H9 (cell line): Measurements from ENCODE around the gene RCC1. TPM values are rescaled to one million over a fixed set of nuclear protein-coding genes. Genes with fewer than 3 reads are reported as not detected.
A peak's percentile ranks its signal among the peaks of the same experiment; 100 is the strongest.
"Not testable (repeated sequence)": the region's sequence is repeated elsewhere in the genome, so short reads cannot be mapped to it uniquely, and the experiment has no call there.

Experiments
- DNase-seq: peaks from one replicate; pipeline ENCODE4 v3.0.0-alpha.2; 2017
- H2AFZ ChIP-seq: one replicate; pipeline ENCODE4 v1.6.1; 2013; ENCODE audit warnings: mild to moderate bottlenecking, low read length, control low read depth, moderate library complexity
- H2AK5ac ChIP-seq: 2 replicates; pipeline ENCODE4 v1.6.1; 2013; ENCODE audit warnings: low read length, control low read depth, mixed read lengths; ENCODE audit not compliant: insufficient read length
- H2BK120ac ChIP-seq: one replicate; pipeline ENCODE4 v1.6.1; 2013; ENCODE audit warnings: low read depth, mild to moderate bottlenecking, low read length, control low read depth, inconsistent platforms; ENCODE audit not compliant: poor library complexity, severe bottlenecking
- H2BK12ac ChIP-seq: 2 replicates; pipeline ENCODE4 v1.6.1; 2013; ENCODE audit warnings: low read length, control low read depth, mixed read lengths, low read depth; ENCODE audit not compliant: insufficient read length
- H2BK15ac ChIP-seq: 2 replicates; pipeline ENCODE4 v1.6.1; 2013; ENCODE audit warnings: low read depth, low read length, control low read depth
- H2BK20ac ChIP-seq: one replicate; pipeline ENCODE4 v1.6.1; 2013; ENCODE audit warnings: low read depth, mild to moderate bottlenecking, low read length, control low read depth, inconsistent platforms; ENCODE audit not compliant: poor library complexity, severe bottlenecking
- H2BK5ac ChIP-seq: 2 replicates; pipeline ENCODE4 v1.6.1; 2013; ENCODE audit warnings: low read length, control low read depth, mixed read lengths; ENCODE audit not compliant: insufficient read length
- H3K14ac ChIP-seq: 2 replicates; pipeline ENCODE4 v1.6.1; 2013; ENCODE audit warnings: low read length, control low read depth; ENCODE audit not compliant: insufficient read depth
- H3K18ac ChIP-seq: 2 replicates; pipeline ENCODE4 v1.6.1; 2013; ENCODE audit warnings: low read depth, mild to moderate bottlenecking, mixed read lengths, low read length, control low read depth; ENCODE audit not compliant: insufficient read length
- H3K23ac ChIP-seq: 2 replicates; pipeline ENCODE4 v1.6.1; 2013; ENCODE audit warnings: low read length, control low read depth, mixed read lengths, low read depth; ENCODE audit not compliant: insufficient read length
- H3K23me2 ChIP-seq: 2 replicates; pipeline ENCODE4 v1.6.1; 2013; ENCODE audit warnings: low read depth, mild to moderate bottlenecking, mixed read lengths, low read length, control low read depth; ENCODE audit not compliant: insufficient read length, poor library complexity, severe bottlenecking
- H3K27ac ChIP-seq: 2 replicates; pipeline ENCODE4 v1.5.1; 2013; ENCODE audit warnings: low read length, control low read depth, mixed read lengths, low read depth; ENCODE audit not compliant: insufficient read length
- H3K27me3 ChIP-seq: 2 replicates; pipeline ENCODE4 v1.6.1; 2013; ENCODE audit warnings: low read length, control low read depth, inconsistent platforms; ENCODE audit not compliant: insufficient read depth
- H3K4ac ChIP-seq: 2 replicates; pipeline ENCODE4 v1.6.1; 2013; ENCODE audit warnings: low read depth, mild to moderate bottlenecking, control low read depth, inconsistent platforms, low read length, moderate library complexity
- H3K4me1 ChIP-seq: 2 replicates; pipeline ENCODE4 v1.6.1; 2013; ENCODE audit warnings: low read length, control low read depth, inconsistent platforms; ENCODE audit not compliant: insufficient read depth
- H3K4me2 ChIP-seq: 2 replicates; pipeline ENCODE4 v1.6.1; 2013; ENCODE audit warnings: low read length, control low read depth, mixed read lengths; ENCODE audit not compliant: insufficient read length, insufficient read depth
- H3K56ac ChIP-seq: 2 replicates; pipeline ENCODE4 v1.6.1; 2013; ENCODE audit warnings: low read depth, mild to moderate bottlenecking, mixed read lengths, low read length, control low read depth; ENCODE audit not compliant: insufficient read length
- H3K79me1 ChIP-seq: 2 replicates; pipeline ENCODE4 v1.6.1; 2013; ENCODE audit warnings: low read depth, mild to moderate bottlenecking, moderate library complexity, low read length, control low read depth, inconsistent platforms; ENCODE audit not compliant: insufficient read depth, poor library complexity, severe bottlenecking
- H3K79me2 ChIP-seq: 2 replicates; pipeline ENCODE4 v1.6.1; 2013; ENCODE audit warnings: low read length, control low read depth, inconsistent platforms; ENCODE audit not compliant: insufficient read depth
- H3K9ac ChIP-seq: 2 replicates; pipeline ENCODE4 v1.6.1; 2013; ENCODE audit warnings: low read length, control low read depth, mixed read lengths; ENCODE audit not compliant: insufficient read length; ENCODE audit errors: extremely low read depth
- H3K9me3 ChIP-seq: one replicate; pipeline ENCODE4 v1.6.1; 2013; ENCODE audit warnings: low read depth, low read length, inconsistent platforms; ENCODE audit not compliant: control insufficient read depth
- H3T11ph ChIP-seq: one replicate; pipeline ENCODE4 v1.6.1; 2013; ENCODE audit warnings: mild to moderate bottlenecking, low read length, control low read depth, inconsistent platforms
- H4K20me1 ChIP-seq: one replicate; pipeline ENCODE4 v1.6.1; 2013; ENCODE audit not compliant: control insufficient read depth, insufficient read length, insufficient read depth
- H4K5ac ChIP-seq: 2 replicates; pipeline ENCODE4 v1.6.1; 2013; ENCODE audit warnings: low read depth, mild to moderate bottlenecking, mixed read lengths, low read length, control low read depth; ENCODE audit not compliant: insufficient read length
- H4K8ac ChIP-seq: replicated peaks from 2 replicates; pipeline ENCODE4 v1.6.1; 2013; ENCODE audit warnings: low read length, control low read depth, mixed read lengths, low read depth; ENCODE audit not compliant: insufficient read length
- H4K91ac ChIP-seq: 2 replicates; pipeline ENCODE4 v1.6.1; 2013; ENCODE audit warnings: low read depth, mild to moderate bottlenecking, moderate library complexity, mixed read lengths, low read length, control low read depth; ENCODE audit not compliant: insufficient read length
- H3K27ac Mint-ChIP-seq, 3 experiments: 2 replicates in 2 of 3; 3 replicates in 1 of 3; pipeline ENCODE4 v1.8.0; 2020 to 2021; ENCODE audit warnings: mixed read lengths in 3 of 3, mild to moderate bottlenecking in 1 of 3, moderate library complexity in 1 of 3
- H3K27me3 Mint-ChIP-seq: 2 replicates; pipeline ENCODE4 v1.8.0; 2021; ENCODE audit warnings: low read depth, mild to moderate bottlenecking, moderate library complexity, mixed read lengths
- H3K36me3 Mint-ChIP-seq, 3 experiments: 2 replicates in 2 of 3; 3 replicates in 1 of 3; pipeline ENCODE4 v1.8.0; 2020 to 2021; ENCODE audit warnings: low read depth in 3 of 3, mixed read lengths in 3 of 3; ENCODE audit not compliant: insufficient read depth in 1 of 3
- H3K4me1 Mint-ChIP-seq, 2 experiments: 2 replicates each; pipeline ENCODE4 v1.8.0; 2020; ENCODE audit warnings: mixed read lengths in 2 of 2
- H3K4me3 Mint-ChIP-seq, 2 experiments: 2 replicates in 1 of 2; 3 replicates in 1 of 2; pipeline ENCODE4 v1.8.0; 2020 to 2021; ENCODE audit warnings: mild to moderate bottlenecking in 2 of 2, mixed read lengths in 2 of 2, moderate library complexity in 1 of 2
- H3K9me3 Mint-ChIP-seq, 2 experiments: 2 replicates in 1 of 2; 3 replicates in 1 of 2; pipeline ENCODE4 v1.8.0; 2020; ENCODE audit warnings: mild to moderate bottlenecking in 2 of 2, mixed read lengths in 2 of 2, moderate library complexity in 1 of 2
- CTCF ChIP-seq: fragments of 200-600 bp; sonication (generic); conservative IDR thresholded peaks from 3 replicates; pipeline ENCODE4 v1.8.0; 2021; ENCODE audit warnings: antibody characterized with exemption, mild to moderate bottlenecking
- WGBS: extraction: QIAGEN DNeasy Blood & Tissue Kit; methylation state at CpG from one replicate; pipeline ENCODE4 v1.1.7; 2013; ENCODE audit warnings: missing lambda C conversion rate, low lambda C conversion rate, mixed read lengths; ENCODE audit not compliant: insufficient read length; ENCODE audit errors: extremely low coverage; 5-methylcytosine and 5-hydroxymethylcytosine counted together
- total RNA-seq: library from RNA; stranded (reverse); gene quantifications from 2 replicates; pipeline ENCODE4 v1.2.1, GENCODE V29; 2021

Gene RCC1
- total RNA-seq, 1 experiment from 2014 or later: 93.6 TPM

- no peak overlapping the region for H3K56ac ChIP-seq
- H3K27ac Mint-ChIP-seq: peak overlapping the region; percentile 46 to 97 (median 92); a peak in 6 of 7 replicates
- H3K18ac ChIP-seq: no peak overlapping the region
- H3K4ac ChIP-seq: no peak overlapping the region
- H3K4me3 Mint-ChIP-seq: peak overlapping the region; percentile 4 to 43; a peak in 2 of 5 replicates
- no peak overlapping the region for H3K9ac ChIP-seq
- no peak overlapping the region for H4K8ac ChIP-seq
- no peak overlapping the region for H2BK15ac ChIP-seq
- no peak overlapping the region for H2BK5ac ChIP-seq
- H3K27ac ChIP-seq: no peak overlapping the region
- no peaks in the 10 kb centered on the region for H3K27me3 ChIP-seq
- H2AK5ac ChIP-seq: no peak overlapping the region
- no peak overlapping the region for H3K4me2 ChIP-seq
- H4K5ac ChIP-seq: no peak overlapping the region
- H3K14ac ChIP-seq: no peak overlapping the region
- no peak overlapping the region for H3K23ac ChIP-seq
- no peak for TF ChIP-seq CTCF
- no CpG with 5 or more reads among the region's 7 CpGs for WGBS
- no peak overlapping the region for H2BK12ac ChIP-seq
- H3K23me2 ChIP-seq: peaks cover 4% of the 10 kb centered on the region
- no peak for DNase-seq
- no peaks in the 10 kb centered on the region for H3K9me3 ChIP-seq
- peaks cover 3% of the 10 kb centered on the region for H4K20me1 ChIP-seq
- H3K4me1 ChIP-seq: peaks cover 2% of the 10 kb centered on the region; the same call in 1 of the 2 replicates
- no peak overlapping the region for H2BK20ac ChIP-seq
- no peak overlapping the region for H2AFZ ChIP-seq
- H3K27me3 Mint-ChIP-seq: peaks cover 44% of the 10 kb centered on the region
- H3K9me3 Mint-ChIP-seq: no peaks in the 10 kb centered on the region; a peak in 1 of 5 replicates
- peaks cover 18 to 31% of the 10 kb centered on the region in 2 experiments for H3K4me1 Mint-ChIP-seq
- H4K91ac ChIP-seq: no peak overlapping the region
- no peak overlapping the region for H2BK120ac ChIP-seq
- peaks cover 52 to 67% (median 63%) of the 10 kb centered on the region in 3 experiments for H3K36me3 Mint-ChIP-seq
- no peaks in the 10 kb centered on the region for H3K79me1 ChIP-seq
- no peaks in the 10 kb centered on the region for H3K79me2 ChIP-seq
- no peak overlapping the region for H3T11ph ChIP-seq
Observed at GRCh38 chr1:28512058-28512611, 6.3 kb downstream of the RCC1 start.

GRCh38 chr1:28514445-28514933 lies 8.6 kb downstream of the RCC1 start:
- not testable (repeated sequence) for H3K9ac ChIP-seq, H3K23ac ChIP-seq, H3K23me2 ChIP-seq, H2AFZ ChIP-seq, H3K4me1 ChIP-seq, H2BK120ac ChIP-seq, H2BK15ac ChIP-seq, H4K91ac ChIP-seq, H3T11ph ChIP-seq, H3K9me3 Mint-ChIP-seq, H2BK12ac ChIP-seq, H4K8ac ChIP-seq, H3K27me3 ChIP-seq, H3K4me2 ChIP-seq, H2BK5ac ChIP-seq, H3K27ac ChIP-seq, H3K9me3 ChIP-seq, H3K79me1 ChIP-seq, H3K4ac ChIP-seq, H2BK20ac ChIP-seq, DNase-seq, H4K5ac ChIP-seq, H2AK5ac ChIP-seq, H3K79me2 ChIP-seq, H3K56ac ChIP-seq, H3K18ac ChIP-seq, H4K20me1 ChIP-seq, H3K14ac ChIP-seq
- Mint-ChIP-seq H3K27ac (peak overlapping the region in 2 of 3 experiments; percentile 16 to 90; a peak in 3 of 7 replicates), H3K4me1 (peaks cover 21 to 28% of the 10 kb centered on the region in 2 experiments), H3K4me3 (peak overlapping the region; percentile 18 to 62; a peak in 3 of 5 replicates), H3K36me3 (peaks cover 28 to 47% (median 45%) of the 10 kb centered on the region in 3 experiments), H3K27me3 (peaks cover 26% of the 10 kb centered on the region)
- WGBS: no CpG with 5 or more reads among the region's 13 CpGs
